HG03095 (cell line): ENCODE results near the gene CCDC47.
"Not testable (repeated sequence)": the region's sequence is repeated elsewhere in the genome, so short reads cannot be mapped to it uniquely, and the experiment has no call there.

ENCODE experiments used
- ATAC-seq: cut with Tn5 transposase; IDR thresholded peaks from one replicate; pipeline ENCODE4 v1.9.1; 2021; ENCODE audit warnings: moderate library complexity; ENCODE audit not compliant: unreplicated experiment

The CCDC47 gene

GRCh38 chr17:63740464-63741142 lies 32.8 kb downstream of the CCDC47 start:
- no peak for ATAC-seq

- ATAC-seq, result no peak
Observed at GRCh38 chr17:63735691-63736090, 37.7 kb downstream of the CCDC47 start.

GRCh38 chr17:63722403-63722802 lies 51.0 kb downstream of the CCDC47 start:
- no peak for ATAC-seq

- not testable (repeated sequence) for ATAC-seq
Observed at GRCh38 chr17:63720194-63720593, 53.2 kb downstream of the CCDC47 start.

GRCh38 chr17:63718988-63719387 lies 54.4 kb downstream of the CCDC47 start:
- no peak for ATAC-seq

- ATAC-seq, result no peak
Observed at GRCh38 chr17:63716426-63716825, 57.0 kb downstream of the CCDC47 start.

GRCh38 chr17:63714550-63715277 lies 58.7 kb downstream of the CCDC47 start:
- no peak for ATAC-seq

GRCh38 chr17:63709110-63709509 lies 64.3 kb downstream of the CCDC47 start:
- ATAC-seq, result no peak

- ATAC-seq, result no peak
Observed at GRCh38 chr17:63707151-63707550, 66.2 kb downstream of the CCDC47 start.

- no peak for ATAC-seq
Observed at GRCh38 chr17:63706336-63707082, 66.9 kb downstream of the CCDC47 start.

- no peak for ATAC-seq
Observed at GRCh38 chr17:63705657-63706056, 67.7 kb downstream of the CCDC47 start.

- no peak for ATAC-seq
Observed at GRCh38 chr17:63704836-63705235, 68.6 kb downstream of the CCDC47 start.

GRCh38 chr17:63704259-63704576 lies 69.2 kb downstream of the CCDC47 start:
- no peak for ATAC-seq

- no peak for ATAC-seq
Observed at GRCh38 chr17:63703556-63704258, 69.7 kb downstream of the CCDC47 start.

GRCh38 chr17:63703029-63703428 lies 70.4 kb downstream of the CCDC47 start:
- ATAC-seq, result no peak

GRCh38 chr17:63702721-63703015 lies 70.7 kb downstream of the CCDC47 start:
- ATAC-seq, result no peak

- ATAC-seq, result no peak
Observed at GRCh38 chr17:63701868-63702720, 71.3 kb downstream of the CCDC47 start.

- no peak for ATAC-seq
Observed at GRCh38 chr17:63701456-63701820, 72.0 kb downstream of the CCDC47 start.

GRCh38 chr17:63700528-63701455 lies 72.6 kb downstream of the CCDC47 start:
- ATAC-seq, result no peak
